ENCODE data around the gene HMGCS1.
"Not testable (repeated sequence)": the region's sequence is repeated elsewhere in the genome, so short reads cannot be mapped to it uniquely, and the experiment has no call there.

HMGCS1 gene

DNA sequence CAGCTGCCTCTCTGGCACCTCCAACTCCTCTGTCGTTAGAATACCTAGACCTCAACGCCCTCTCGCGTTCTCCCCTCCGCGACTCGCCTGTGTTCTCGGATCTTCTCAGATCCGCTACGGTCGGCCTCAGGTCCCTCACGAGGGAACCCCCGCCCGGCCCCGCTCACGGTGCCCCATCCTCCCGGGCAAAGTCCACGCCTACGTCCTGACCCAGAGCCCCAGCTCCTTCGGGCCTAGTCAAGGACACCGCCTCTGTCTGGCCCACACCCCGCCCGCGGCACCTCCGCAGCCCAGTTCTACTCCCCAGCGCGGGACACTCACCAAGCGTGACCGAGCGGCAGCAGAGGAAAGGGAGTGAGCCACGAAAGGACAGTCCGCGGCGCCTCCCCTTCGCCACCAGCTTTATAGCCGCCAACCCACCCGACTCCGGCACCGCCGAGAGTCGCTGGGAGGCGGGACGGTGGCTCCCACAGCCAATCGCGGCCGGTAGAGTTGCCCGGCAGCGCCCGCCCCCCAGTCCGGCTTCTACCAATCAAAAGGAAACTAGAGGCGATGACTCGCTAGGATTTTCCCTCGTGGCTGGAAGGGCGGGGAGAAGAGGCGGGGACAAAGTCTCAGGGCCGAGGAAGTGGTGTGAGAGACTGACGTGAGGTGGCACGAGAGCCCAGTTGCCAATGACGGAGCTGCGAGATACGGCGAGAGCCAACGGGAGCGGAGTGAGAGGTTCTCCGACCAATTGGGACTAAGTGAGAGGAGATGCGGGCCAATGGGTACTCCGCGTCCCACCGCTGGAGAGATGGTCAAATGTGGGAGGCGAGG is at the start of gene HMGCS1:
HMGCS1 (minus strand) TSS at position 378 of the 819 bp plus-strand sequence. CDS start 14,447 bp downstream, outside the sequence.
- peak; percentile 99 to 100 for DNase-seq

DNA sequence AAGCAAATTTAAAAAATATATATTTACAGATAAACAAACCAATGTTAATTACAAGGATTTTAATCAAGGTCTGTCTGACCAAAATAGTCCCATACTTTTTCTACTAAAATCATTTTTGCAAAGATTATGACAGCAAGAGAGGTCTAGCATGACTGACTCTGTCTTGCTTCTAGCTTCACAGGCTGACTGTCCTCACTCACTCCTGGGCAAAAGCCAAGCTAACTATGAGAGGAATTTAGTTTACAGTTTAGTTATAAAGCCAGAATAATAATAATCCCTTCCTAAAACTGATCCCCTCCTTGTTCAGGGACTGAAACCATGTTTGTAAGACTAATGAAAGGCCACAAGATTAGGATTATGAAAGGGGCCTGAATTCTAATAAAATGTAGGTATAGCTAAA is 45.5 kb upstream of the HMGCS1 start:
- DNase-seq, result no peak

DNA sequence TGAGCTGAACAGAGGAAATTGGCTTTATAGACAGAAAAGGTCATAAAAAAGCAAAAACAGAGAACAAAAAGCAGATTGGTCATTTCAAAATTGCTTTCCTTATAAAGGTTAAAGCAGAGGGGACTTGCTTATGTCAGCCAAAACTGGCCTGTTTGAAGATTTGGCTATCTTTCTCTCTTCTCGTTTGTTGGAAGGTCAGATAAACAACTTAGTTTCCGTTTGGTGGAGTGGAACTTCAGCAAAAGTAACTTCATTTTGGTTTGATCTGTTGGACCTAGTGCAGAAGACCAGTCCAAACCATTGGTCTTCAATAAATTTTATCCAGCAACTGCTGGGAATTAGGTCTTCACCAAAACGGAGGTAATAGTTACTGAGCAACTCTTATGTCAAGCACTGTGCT is 45.1 kb upstream of the HMGCS1 start:
- no peak for DNase-seq

DNA sequence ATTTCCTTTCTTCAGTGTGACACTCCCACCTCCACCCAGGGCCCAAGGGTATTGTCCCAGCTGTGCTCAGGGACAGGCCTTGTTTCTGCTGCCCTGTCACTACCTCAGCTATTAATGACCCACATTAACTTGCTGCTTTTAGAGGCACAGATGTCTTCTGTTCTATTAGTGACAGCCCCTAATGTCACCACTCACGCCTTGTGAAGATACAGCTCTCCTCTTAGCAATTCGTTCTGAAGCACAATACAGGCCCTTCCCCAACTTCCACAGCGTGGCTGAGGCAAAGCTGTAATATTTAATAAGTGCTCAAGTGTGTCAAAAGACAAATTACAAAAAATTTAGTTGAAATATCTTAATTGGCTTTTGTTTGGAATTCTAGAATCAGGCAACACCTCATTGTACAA is 44.7 kb upstream of the HMGCS1 start:
- DNase-seq, result no peak

DNA sequence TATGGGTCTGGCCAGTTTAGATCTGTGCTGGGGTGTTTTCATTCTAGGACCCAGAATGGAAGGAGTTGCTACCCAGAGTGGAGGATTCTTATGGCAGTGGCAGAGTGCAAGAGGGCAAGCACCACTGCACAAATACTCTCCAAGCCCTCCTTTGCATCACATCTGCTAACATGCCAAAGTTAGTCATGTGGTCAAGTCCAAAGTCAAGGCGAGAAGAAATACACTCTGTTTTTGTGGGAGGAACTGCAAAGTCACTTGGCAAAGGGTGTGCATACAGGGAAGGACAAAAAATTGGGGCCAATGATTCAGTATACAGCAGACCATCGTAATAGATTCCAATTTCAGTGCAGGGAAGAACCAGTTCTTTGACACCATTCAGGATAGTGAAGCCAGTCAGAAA is 43.9 kb upstream of the HMGCS1 start:
- no peak for DNase-seq

DNA sequence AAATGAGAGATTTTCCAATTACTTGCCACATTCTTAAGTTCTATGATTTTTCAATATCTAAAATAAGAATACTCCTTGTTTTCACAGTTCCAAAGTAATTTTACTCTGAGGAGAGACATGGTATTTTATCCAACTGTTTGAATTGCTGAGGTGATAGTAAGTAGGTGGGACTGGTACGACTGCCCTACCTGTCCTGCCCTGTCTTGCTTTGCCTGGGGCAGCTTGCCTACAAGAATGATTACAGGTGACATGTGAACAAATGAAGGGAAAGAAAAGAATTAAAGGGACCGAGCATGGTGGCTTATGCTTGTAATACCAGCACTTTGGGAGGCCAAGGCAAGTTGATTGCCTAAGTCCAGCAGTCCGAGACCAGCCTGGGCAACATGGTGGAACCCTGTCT is 41.6 kb upstream of the HMGCS1 start:
- no peak for DNase-seq

DNA sequence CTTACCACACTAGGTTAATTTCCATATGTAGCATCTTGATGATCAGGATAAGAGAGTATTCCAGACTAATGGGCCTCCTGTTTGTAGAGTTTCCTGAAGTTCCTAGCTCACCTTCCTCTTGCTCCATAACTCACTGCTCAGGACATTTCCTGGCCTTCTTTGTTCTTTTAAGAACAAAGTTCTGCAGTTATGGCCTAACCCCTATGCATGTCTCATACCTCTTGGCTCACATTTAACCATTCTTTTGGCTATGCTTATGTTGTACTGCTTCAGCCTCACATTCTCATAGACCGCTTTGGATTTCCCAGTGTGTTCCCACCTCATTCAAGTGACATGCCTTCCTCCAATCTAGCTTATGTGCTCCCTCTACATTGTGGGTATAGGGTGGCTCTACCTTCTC is 40.5 kb upstream of the HMGCS1 start:
- no peak for DNase-seq

DNA sequence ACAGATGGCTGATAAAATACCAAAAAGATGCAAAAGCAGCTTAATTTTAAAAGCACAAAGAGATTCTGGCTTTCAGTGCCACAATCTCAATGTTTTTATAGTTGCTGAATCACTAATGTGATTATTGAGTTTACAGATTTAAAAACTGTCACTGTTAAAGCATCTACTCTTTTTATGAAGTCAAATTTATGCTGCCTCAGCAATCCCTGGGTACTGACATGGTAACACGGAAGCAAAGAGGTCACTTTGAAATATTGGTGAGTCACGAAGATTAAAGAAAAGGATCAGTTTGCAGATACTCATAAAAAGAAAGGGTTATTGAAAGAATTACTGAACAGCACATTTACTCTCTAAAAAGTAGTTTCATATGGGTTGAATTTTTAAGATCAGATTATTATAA is 39.7 kb upstream of the HMGCS1 start:
- DNase-seq, result no peak

DNA sequence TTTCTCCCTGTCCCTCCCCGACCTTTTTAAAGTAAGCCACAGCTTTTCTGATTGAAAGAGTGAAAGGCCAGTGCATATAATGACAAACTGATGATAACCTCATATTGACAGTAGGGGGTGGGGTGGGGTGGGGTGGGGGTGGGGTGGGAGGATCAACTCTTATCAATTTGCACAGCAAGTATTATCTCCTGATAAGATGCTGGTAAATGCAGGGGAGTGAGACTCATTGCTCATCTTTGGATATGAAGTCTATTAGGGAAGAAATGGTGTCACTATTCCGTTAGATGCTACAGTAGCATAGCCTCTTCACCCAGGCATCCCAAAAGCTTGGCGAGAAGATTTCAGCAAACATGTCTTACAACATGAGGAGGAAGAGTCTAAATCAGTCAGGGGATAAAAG is 38.9 kb upstream of the HMGCS1 start:
- DNase-seq, result no peak

DNA sequence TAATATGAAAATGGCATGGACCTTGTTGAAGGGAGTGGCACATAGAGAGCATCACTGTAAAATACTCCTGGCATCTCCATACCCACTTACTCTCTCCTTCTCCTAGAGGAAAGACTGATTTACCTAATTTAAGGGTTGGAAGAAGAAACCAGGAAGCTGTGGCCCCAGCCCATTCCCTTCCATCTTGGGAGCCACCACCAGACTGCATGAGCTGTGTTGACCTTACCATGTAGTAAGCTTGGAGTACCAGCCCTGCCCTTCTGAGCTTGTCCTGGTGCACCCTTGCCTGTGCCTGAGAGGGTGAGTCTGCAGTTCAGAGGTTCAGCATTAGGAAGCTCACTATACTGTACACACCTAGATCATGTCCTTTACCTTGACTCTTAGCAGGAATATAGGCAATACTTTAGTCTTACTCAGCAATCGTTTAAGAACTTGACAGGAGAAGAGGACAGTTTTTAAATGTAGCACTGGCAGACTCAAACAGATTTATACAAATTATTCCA is 35.7 kb upstream of the HMGCS1 start:
- DNase-seq, result no peak

DNA sequence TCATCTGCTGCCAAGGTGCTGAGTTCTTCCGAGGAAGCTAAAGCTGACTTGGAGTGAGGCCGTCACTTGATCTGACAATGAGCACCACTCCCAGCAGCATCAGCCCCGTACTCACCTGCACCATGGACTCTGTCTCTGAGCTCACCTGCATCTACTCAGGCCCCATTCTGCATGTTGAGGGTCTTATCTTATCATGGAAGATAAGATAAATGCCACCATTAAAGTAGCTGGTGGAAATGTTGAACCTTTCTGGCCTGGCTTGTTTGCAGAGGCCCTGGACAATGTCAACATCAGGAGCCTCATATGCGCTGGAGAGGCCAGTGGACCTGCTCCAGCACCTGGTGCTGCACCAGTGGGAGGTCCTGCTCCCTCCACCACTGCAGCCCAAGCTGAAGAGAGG is 35.0 kb upstream of the HMGCS1 start:
- DNase-seq, result no peak

DNA sequence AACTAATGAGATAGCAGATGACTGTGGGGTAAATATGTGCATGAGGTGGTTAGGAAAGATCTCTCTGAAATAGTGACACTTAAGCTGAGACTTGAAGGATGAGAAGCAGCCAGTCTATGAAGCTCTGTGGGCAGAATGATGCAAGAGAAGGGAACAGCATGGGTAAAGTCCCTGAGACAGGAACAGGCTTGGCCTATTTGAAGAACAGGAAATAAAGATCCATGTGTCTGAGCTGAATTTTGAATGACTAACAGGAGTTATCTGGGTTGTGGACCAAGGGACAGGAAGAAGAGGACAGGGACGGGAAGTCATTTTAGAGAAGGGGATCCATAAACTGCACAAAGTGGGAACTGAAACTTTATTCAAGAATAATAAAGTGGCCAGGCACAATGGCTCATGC is 25.6 kb upstream of the HMGCS1 start:
- no peak for DNase-seq

DNA sequence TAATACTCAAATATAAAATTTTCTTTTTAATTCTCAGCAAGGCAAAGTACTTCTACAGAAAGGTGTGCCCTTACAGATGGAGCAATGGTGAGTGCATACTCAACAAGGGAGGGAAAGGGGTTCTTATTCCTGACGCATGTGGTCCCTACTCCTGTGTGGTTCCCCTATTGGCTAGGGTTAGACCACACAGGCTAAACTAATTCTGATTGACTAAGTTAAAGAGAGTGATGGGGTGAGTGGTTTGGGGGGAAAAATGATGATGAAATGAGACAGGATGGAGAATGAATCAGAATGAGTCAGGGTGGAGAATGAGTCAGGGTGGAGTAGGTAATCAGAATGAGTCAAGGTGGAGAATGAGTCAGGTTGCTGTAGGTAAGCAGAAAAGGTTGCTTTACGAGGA is 22.9 kb upstream of the HMGCS1 start:
- DNase-seq, result no peak

DNA sequence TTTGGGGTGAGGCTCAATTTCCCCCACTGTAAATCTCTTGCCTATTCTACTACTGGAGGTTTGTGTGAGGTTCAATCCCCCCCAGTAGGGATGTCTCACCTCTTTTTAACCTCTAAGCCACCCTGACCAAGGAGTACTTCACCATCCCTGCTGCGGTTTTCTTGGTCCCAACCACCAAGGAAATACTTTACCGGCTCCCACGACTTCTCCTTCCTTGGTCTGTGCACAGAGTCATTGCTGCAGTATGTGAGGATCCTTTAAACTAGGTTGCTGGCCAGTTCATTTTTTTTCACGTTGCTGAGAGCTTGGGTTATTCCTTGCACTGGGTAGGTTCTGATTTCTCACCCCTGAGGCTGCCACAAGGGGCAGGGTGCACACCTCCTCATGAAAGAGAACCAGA is 22.5 kb upstream of the HMGCS1 start:
- DNase-seq, result no peak

DNA sequence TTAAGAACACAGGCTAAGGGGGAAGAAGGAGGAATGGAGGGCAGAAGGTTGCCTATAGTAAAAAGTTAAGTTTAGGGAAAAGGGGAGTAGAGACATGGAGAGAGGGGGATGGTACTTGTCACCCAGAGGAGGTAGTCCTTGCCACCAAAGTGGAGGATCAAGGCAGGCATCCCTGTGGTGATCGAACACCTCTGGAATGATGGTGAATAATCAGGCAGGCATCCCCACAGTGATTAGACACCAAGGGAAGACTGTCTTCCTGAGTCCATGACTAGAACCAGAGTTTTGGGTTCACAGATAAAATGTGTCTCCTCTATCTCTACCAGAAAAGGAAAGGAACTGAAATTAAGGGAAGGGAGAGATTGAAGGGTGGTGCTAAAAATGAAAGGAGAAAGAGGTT is 19.2 kb upstream of the HMGCS1 start:
- no peak for DNase-seq

DNA sequence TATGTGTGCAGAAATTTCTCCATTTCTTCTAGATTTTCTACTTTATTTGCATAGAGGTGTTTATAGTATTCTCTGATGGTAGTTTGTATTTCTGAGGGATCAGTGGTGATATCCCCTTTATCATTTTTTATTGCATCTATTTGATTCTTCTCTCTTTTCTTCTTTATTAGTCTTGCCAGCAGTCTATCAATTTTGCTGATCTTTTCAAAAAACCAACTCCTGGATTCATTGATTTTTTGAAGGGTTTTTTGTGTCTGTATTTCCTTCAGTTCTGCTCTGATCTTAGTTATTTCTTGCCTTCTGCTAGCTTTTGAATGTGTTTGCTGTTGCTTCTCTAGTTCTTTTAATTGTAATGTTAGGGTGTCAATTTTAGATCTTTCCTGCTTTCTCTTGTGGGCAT is 12.4 kb upstream of the HMGCS1 start:
- DNase-seq, result not testable (repeated sequence)

DNA sequence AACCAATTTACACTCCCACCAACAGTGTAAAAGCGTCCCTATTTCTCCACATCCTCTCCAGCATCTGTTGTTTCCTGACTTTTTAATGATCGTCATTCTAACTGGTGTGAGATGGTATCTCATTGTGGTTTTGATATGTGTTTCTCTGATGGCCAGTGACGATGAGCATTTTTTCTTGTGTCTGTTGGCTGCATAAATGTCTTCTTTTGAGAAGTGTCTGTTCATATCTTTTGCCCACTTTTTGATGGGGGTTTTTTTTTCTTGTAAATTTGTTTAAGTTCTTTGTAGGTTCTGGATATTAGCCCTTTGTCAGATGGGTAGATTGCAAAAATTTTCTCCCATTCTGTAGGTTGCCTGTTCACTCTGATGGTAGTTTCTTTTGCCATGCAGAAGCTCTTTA is 10.3 kb upstream of the HMGCS1 start:
- DNase-seq, result not testable (repeated sequence)

DNA sequence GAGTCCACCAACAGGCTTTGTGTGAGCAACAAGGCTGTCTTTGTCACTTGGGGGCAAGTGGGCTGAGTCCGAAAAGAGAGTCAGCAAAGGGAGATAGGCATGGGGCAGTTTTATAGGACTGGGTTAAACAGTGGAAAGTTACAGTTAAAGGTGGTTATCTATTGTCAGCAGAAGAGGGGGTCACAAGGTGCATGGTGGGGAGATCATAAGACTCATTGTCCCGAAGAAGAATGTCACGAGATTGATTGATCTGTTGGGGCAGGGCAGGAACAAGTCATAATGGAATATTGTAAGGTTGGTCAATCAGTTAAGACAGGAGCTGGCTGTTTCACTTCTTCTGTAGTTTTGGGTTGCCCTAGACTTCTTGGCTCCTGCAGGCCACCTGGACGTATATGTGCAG is 7.6 kb upstream of the HMGCS1 start:
- no peak for DNase-seq

DNA sequence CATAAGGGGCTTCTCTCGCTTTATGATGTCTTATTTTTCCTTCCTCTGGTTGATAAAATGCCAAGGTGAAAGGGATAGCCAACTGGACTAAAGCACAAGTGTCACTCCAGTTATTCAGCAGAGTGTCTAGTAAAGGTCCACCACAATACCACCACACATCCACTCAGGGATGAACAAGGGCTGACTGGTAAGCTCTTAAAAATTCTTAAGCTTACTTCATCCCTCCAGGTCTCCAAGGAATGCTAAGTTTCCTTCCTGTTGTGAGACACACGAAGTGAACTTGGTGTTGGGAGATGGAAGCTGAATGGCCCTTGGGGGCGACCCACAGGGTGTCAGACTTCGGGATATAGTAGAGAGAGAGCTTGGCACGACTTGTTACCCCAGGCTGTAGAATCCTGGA is 3.2 kb upstream of the HMGCS1 start:
- DNase-seq, result no peak

DNA sequence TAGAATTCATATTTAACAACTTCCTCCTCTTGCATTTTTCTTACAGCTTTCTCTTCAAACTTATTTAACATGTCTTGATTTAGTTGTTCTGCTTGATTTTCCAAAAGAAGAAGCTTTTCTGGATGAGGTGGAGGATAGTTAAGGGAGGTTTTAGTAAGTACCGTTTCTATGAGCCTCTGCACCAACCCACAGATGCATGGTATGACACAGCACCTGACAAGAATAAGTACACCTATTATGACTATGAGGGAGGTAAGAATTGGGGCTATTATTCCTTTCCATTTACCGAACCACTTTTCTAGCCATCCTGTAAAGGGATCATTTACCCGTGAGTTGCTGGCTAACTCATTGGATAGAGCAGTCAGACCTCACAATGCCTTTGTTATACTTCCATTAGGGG is 2.5 kb upstream of the HMGCS1 start:
- DNase-seq, result no peak

DNA sequence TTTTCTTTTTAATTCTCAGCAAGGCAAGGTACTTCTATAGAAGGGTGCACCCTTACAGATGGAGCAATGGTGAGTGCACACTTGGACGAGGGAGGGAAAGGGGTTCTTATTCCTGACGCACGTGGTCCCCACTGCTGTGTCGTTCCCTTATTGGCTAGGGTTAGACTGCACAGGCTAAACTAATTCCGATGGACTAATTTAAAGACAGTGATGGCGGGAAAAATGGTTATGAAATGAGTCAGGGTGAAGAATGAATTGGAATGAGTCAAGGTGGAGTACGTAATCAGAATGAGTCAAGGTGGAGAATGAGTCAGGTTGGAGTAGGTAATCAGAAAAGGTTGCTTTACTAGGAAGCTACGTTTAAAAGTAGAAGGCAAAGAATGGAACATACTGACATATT is 2.1 kb upstream of the HMGCS1 start:
- DNase-seq, result no peak

DNA sequence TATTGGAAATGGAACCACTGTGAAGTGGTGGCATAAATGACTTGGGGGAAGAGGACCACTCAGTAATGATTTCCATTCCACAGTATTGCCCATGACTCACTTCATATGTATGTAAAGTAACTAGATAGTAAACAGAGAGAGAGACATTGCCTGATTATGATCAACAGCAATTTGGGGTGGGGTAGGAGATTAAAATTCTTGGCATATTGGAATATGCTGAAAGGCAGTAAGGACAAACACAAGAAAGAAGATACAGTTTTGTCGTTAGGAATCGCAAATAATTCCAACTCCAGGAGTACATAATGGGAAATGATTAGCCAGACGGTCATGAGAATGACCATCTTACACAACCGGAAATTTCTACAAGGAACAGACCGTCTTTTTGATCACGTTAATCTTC is 1.5 kb upstream of the HMGCS1 start:
- no peak for DNase-seq

DNA sequence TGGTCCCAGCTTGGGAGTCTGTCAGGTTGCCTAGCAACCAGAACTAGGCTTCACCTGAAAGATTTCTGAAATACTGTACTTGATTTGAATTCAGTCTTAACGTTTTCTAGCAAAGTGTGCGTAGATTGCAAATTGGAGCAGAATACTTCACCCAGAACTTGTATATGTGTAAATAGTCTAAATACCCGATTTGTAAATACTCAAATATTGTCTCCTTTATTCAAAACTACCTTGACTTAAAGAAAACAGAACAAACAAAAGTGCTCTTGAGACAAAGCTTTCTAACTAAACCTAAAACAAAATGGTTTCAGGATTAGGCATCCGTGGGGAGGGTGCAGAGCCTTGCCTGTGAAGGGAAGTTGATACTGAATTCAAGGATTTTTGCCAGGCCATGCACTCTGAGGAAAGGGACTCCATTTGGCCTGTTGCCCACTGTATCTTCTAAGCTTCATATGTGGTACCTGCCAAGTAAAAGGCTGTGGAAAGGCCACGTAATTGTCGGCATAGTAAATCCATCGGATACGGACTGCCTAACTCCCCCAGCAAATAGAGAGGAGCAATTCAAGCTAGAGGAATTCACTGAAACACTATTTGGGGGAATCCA is 744 bp upstream of the HMGCS1 start:
- DNase-seq, result peak; percentile 80 to 81

DNA sequence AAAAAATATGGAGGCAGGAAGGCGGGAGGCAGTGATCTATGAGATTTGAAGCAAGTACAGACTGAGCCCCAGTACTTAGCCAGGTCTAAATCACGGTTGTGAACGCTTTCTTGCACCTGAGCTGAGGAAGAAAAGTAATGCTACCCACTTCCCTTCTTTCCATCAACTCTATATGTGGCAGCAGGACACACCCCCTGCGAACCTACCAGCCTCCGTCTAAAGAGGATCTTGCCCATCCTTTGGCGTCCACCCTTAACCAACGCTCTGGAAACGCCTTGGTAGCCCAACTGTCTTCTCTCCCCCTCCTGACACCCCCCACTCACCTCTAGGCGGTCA is 545 bp downstream of the HMGCS1 start:
- DNase-seq, result no peak

All from NCI-H446 (cell line).